ENCODE data around the gene SEMA6A.

The SEMA6A gene

DNA sequence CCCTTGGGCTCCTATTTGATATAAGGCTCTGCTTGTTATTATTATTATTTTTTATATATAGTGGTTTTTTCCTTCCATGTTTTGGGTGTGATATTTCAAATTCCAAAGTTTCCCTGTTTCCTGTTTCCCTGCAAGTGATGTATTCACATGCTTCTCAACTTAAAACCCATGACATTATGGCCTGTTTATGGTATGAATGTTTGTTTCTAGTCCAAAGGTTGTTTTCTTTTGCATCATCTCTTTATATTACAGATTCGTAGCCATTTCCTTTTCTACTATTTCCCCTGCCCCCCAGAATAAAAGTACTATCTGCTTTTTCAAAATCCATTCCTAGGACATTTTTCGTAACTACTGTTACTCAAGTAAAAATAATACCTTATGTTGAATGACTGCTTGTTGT is 7.5 kb downstream of the SEMA6A start:
- Mint-ChIP-seq H3K9me3 (no peaks in the 10 kb centered on the region), H3K27ac (peak overlapping the region in 1 of 3 experiments; percentile 4), H3K36me3 (ENCODE audit: low read depth) (peaks cover 23% of the 10 kb centered on the region), H3K4me1 (peaks cover 87% of the 10 kb centered on the region), H3K4me3 (peak overlapping the region in 2 of 3 experiments; percentile 24 to 54), H3K27me3 (ENCODE audit: low read depth) (no peaks in the 10 kb centered on the region)
- TF ChIP-seq, protein P1, sequence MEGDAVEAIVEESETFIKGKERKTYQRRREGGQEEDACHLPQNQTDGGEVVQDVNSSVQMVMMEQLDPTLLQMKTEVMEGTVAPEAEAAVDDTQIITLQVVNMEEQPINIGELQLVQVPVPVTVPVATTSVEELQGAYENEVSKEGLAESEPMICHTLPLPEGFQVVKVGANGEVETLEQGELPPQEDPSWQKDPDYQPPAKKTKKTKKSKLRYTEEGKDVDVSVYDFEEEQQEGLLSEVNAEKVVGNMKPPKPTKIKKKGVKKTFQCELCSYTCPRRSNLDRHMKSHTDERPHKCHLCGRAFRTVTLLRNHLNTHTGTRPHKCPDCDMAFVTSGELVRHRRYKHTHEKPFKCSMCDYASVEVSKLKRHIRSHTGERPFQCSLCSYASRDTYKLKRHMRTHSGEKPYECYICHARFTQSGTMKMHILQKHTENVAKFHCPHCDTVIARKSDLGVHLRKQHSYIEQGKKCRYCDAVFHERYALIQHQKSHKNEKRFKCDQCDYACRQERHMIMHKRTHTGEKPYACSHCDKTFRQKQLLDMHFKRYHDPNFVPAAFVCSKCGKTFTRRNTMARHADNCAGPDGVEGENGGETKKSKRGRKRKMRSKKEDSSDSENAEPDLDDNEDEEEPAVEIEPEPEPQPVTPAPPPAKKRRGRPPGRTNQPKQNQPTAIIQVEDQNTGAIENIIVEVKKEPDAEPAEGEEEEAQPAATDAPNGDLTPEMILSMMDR (IDR thresholded peaks at IDR 0.05; ENCODE audit: unreplicated experiment in 3 of 3) = no peak

DNA sequence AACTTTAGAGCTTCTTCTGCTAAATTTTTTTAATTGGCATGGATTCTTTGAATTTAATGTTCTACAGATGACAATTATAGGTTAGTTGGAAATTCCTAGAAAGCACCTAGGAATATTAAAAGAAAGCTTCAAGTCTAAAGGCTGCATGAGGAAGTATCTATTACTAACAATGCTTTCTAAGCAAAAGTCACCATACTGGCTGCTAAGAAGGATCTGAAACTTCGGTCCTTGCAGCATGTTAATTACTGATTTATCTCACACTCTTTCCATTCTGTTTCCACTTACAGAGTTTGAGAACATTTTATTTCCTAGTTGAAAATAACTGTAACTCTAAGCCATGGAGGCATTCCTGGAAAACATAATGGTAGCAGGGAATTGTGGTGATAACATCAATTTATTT is 8.4 kb downstream of the SEMA6A start:
- H3K4me1 Mint-ChIP-seq = peaks cover 95% of the 10 kb centered on the region
- TF ChIP-seq, protein P1 (IDR thresholded peaks at IDR 0.05; ENCODE audit: unreplicated experiment in 3 of 3) = no peak
- H3K4me3 Mint-ChIP-seq = peak overlapping the region in 1 of 3 experiments; percentile 51
- peaks cover 23% of the 10 kb centered on the region for H3K36me3 Mint-ChIP-seq (ENCODE audit: low read depth)
- no peaks in the 10 kb centered on the region for H3K9me3 Mint-ChIP-seq
- H3K27me3 Mint-ChIP-seq (ENCODE audit: low read depth) = no peaks in the 10 kb centered on the region
- no peak overlapping the region for H3K27ac Mint-ChIP-seq

DNA sequence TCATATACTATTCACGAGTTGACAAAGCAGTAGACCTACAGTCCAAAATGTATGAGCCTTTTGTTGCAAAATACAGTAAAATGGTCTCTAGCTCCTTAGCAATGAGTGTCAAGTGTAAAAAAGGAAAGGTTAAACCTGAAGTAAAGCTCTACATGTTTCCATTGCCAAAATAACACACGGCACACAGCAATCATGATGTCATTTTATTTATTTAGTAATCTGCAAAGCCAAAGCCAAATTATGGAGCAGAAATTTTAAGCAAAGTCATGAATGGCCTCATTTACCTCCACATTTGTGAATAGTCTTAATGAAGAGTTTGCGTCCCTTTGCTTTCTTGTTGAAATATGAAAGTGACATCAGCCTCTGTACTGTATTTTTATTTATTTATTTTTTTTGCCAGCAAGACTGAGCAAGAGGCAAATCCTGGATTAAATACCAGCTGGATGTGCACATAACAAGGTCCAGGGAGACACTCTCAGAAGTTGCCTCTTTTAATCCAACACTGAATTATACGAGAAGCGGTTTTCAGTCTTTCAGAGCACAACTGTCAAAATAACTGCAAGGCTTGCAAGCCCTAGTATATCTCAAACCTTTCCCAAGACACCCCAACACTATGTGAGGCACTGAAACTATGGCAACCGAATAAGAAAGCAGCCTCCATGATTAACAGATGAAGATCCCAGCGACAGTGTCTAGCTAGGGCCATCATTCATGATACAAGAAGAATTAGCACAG is 9.7 kb downstream of the SEMA6A start:
- H3K27ac Mint-ChIP-seq = peak overlapping the region in 2 of 3 experiments; percentile 33 to 47
- peak overlapping the region in 1 of 3 experiments; percentile 51 for H3K4me3 Mint-ChIP-seq
- H3K27me3 Mint-ChIP-seq (ENCODE audit: low read depth) = no peaks in the 10 kb centered on the region
- TF ChIP-seq, protein P1 (IDR thresholded peaks at IDR 0.05; ENCODE audit: unreplicated experiment in 3 of 3) = no peak
- H3K9me3 Mint-ChIP-seq = no peaks in the 10 kb centered on the region
- H3K4me1 Mint-ChIP-seq = peaks cover 94% of the 10 kb centered on the region
- H3K36me3 Mint-ChIP-seq (ENCODE audit: low read depth) = peaks cover 23% of the 10 kb centered on the region

DNA sequence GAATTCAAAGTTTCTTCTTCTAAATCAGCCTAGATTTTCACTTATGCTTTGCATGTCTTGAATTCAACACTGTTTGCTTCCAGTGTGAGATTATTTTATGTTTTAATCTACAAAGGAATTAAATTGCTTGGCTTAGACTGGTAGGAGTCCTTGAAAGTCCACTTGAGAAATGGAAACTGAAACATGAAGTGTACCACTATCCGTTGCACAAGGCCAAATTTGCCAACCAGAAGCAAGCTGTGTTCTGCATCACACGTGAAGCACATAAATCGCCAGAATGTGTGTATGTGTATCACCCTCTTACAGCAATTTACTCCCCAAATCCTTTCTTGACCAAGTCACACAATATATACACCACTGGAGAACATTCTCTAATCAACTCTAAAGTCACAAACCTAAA is 10.3 kb downstream of the SEMA6A start:
- peaks cover 26% of the 10 kb centered on the region for H3K36me3 Mint-ChIP-seq (ENCODE audit: low read depth)
- TF ChIP-seq, protein P1 (IDR thresholded peaks at IDR 0.05; ENCODE audit: unreplicated experiment in 3 of 3) = no peak
- H3K9me3 Mint-ChIP-seq = no peaks in the 10 kb centered on the region
- H3K27ac Mint-ChIP-seq = no peak overlapping the region
- peaks cover 94% of the 10 kb centered on the region for H3K4me1 Mint-ChIP-seq
- H3K27me3 Mint-ChIP-seq (ENCODE audit: low read depth) = no peaks in the 10 kb centered on the region
- peak overlapping the region in 1 of 3 experiments; percentile 37 for H3K4me3 Mint-ChIP-seq

DNA sequence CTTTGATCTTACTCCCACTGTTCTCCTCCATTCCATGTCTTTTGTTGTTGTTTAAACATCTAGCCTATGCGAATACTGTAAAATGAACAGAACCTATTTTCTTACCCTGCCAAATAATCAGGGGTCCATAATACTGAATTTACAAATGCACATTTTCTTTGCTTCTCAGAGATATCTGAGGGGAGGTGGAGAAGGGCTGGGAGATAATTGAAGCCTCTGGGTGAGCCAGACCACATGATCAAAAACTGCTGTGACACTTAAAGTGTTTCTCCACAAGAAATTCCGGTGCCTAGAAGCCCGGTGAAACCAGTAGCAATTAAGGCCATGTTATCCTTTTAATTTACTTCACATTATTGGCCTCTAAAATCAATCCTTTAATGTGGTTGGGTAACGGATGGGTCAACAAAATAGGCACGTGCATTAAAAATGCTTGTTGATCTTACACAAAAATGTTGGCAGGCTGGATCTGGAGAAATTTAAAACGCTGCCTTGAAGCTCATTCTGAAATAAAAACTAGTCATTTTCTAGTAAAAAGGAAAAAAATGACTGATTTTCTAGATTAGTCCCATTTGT is 10.8 kb downstream of the SEMA6A start:
- H3K27me3 Mint-ChIP-seq (ENCODE audit: low read depth) = no peaks in the 10 kb centered on the region
- H3K4me1 Mint-ChIP-seq = peaks cover 93% of the 10 kb centered on the region
- H3K36me3 Mint-ChIP-seq (ENCODE audit: low read depth) = peaks cover 29% of the 10 kb centered on the region
- H3K9me3 Mint-ChIP-seq = no peaks in the 10 kb centered on the region
- no peak overlapping the region for H3K27ac Mint-ChIP-seq
- TF ChIP-seq, protein P1 (IDR thresholded peaks at IDR 0.05; ENCODE audit: unreplicated experiment in 3 of 3) = no peak
- H3K4me3 Mint-ChIP-seq = peak overlapping the region in 1 of 3 experiments; percentile 37
